ENCODE data around the gene CFAP119. TPM values are rescaled to one million over a fixed set of nuclear protein-coding genes. Genes with fewer than 3 reads are reported as not detected.

Gene CFAP119
- total RNA-seq, 1 donor from 2014 or later = 5.5 TPM

GRCh38 chr16:30761427-30761927 is 385 bp downstream of the CFAP119 start:
- DNase-seq (peak; percentile 70), ATAC-seq (peak; percentile 40)
- H3K27ac ChIP-seq = peak overlapping the region; percentile 90
- peaks cover 25% of the 10 kb centered on the region for H3K4me1 ChIP-seq
- intact Hi-C loops (cut with DNase I) = loop anchor here (10.0 kb wide), 1 partner anchor 47 kb away; no protein-coding TSS in a partner anchor
- H3K4me3 ChIP-seq = peak overlapping the region; percentile 89
- no peaks in the 10 kb centered on the region for H3K27me3 ChIP-seq
- TF ChIP-seq, protein P1, sequence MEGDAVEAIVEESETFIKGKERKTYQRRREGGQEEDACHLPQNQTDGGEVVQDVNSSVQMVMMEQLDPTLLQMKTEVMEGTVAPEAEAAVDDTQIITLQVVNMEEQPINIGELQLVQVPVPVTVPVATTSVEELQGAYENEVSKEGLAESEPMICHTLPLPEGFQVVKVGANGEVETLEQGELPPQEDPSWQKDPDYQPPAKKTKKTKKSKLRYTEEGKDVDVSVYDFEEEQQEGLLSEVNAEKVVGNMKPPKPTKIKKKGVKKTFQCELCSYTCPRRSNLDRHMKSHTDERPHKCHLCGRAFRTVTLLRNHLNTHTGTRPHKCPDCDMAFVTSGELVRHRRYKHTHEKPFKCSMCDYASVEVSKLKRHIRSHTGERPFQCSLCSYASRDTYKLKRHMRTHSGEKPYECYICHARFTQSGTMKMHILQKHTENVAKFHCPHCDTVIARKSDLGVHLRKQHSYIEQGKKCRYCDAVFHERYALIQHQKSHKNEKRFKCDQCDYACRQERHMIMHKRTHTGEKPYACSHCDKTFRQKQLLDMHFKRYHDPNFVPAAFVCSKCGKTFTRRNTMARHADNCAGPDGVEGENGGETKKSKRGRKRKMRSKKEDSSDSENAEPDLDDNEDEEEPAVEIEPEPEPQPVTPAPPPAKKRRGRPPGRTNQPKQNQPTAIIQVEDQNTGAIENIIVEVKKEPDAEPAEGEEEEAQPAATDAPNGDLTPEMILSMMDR (IDR thresholded peaks at IDR 0.05) = no peak
- no peaks in the 10 kb centered on the region for H3K9me3 ChIP-seq
- H3K36me3 ChIP-seq = peaks cover 43% of the 10 kb centered on the region

DNA sequence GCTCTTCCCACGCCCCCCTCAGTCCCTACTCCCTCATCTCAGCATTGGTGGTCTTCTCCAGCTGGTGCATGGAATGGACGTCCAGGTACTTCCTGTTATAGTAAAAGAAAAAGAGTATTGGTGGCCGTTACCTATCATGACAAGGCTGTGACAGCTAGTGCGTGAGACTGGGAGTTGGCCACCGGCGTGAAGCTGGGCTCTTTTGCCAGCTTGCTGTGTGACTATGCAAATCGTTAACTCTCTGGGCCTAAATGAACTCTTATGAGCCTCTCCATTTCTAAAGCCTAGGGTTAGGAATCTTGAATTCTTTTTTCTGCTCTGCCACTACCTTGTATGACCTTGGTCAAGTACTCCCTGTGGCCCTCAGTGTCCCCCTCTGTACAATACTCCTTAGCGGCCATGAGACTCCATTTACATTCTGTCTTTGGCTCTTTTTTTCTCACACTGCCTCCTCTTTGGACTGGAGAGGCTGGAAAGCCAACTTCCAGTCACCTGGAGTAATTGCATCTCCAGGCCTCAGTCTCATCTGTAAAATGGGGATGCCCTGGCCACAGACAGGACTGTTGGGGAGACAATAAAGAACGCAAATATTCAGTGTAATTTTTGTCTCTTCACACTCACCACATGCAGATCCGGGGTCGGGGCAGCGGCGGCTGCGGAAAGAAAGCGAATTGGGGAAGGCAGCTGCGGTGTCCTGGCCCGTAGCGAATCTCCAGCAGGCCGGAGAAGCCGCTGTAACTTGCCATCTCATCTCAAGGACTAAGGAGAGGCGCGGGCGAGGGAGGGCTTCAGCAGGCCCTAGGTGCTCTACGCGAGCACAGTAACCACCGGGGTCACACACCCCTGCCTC is 1.1 kb downstream of the CFAP119 start:
- DNase-seq (no peak), ATAC-seq (no peak)
- H3K27me3 ChIP-seq = no peaks in the 10 kb centered on the region
- peak overlapping the region; percentile 89 for H3K4me3 ChIP-seq
- H3K4me1 ChIP-seq = peaks cover 25% of the 10 kb centered on the region
- H3K27ac ChIP-seq = no peak overlapping the region
- peaks cover 43% of the 10 kb centered on the region for H3K36me3 ChIP-seq
- TF ChIP-seq, protein P1 (IDR thresholded peaks at IDR 0.05) = no peak
- intact Hi-C loops (cut with DNase I) = loop anchor here (10.0 kb wide), 1 partner anchor 46 kb away; no protein-coding TSS in a partner anchor
- no peaks in the 10 kb centered on the region for H3K9me3 ChIP-seq

- intact Hi-C loops (cut with DNase I) = loop anchor here (10.0 kb wide), 1 partner anchor 45 kb away; no protein-coding TSS in a partner anchor
- Histone ChIP-seq H3K4me3 (no peak overlapping the region), H3K36me3 (peaks cover 41% of the 10 kb centered on the region), H3K4me1 (peaks cover 25% of the 10 kb centered on the region), H3K9me3 (no peaks in the 10 kb centered on the region), H3K27ac (no peak overlapping the region), H3K27me3 (no peaks in the 10 kb centered on the region)
- TF ChIP-seq, protein P1 (IDR thresholded peaks at IDR 0.05) = no peak
- DNase-seq (peak; percentile 52), ATAC-seq (no peak)
Measured at GRCh38 chr16:30760001-30760559, 1.8 kb downstream of the CFAP119 start.

DNA sequence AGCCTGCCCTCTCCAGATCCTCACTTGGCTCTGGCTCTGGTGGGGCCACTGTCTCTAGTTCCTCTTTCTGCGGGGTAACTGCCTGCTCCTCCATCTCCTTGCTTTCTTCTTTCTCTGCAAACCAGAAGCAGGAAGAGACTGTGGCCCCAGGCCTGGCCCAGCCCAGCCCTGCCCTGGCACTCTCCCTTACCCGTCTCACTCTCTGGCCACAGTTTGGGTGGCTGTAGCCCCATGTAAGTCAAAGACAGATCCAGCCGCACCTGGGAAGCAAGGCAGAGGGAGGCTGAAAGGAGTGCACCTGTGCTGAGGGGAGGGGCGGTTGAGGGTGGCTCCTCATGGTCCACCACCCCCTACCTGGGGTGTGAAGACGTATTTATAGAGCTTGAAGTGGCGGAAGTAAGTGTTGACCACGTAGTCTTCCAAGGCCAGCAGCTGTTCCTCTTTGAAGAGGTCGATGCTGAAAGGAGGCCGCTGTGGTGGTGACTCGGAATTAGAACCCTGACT is 2.8 kb downstream of the CFAP119 start:
- DNase-seq (peak; percentile 64), ATAC-seq (peak; percentile 12)
- H3K4me3 ChIP-seq = no peak overlapping the region
- H3K4me1 ChIP-seq = peaks cover 23% of the 10 kb centered on the region
- TF ChIP-seq, protein P1 (IDR thresholded peaks at IDR 0.05) = no peak
- peak overlapping the region; percentile 48 for H3K27ac ChIP-seq
- peaks cover 38% of the 10 kb centered on the region for H3K36me3 ChIP-seq
- intact Hi-C loops (cut with DNase I) = loop anchor here (10.0 kb wide), 1 partner anchor 64 kb away; the partner anchor contains the start of gene SRCAP
- H3K27me3 ChIP-seq = no peaks in the 10 kb centered on the region
- no peaks in the 10 kb centered on the region for H3K9me3 ChIP-seq

DNA sequence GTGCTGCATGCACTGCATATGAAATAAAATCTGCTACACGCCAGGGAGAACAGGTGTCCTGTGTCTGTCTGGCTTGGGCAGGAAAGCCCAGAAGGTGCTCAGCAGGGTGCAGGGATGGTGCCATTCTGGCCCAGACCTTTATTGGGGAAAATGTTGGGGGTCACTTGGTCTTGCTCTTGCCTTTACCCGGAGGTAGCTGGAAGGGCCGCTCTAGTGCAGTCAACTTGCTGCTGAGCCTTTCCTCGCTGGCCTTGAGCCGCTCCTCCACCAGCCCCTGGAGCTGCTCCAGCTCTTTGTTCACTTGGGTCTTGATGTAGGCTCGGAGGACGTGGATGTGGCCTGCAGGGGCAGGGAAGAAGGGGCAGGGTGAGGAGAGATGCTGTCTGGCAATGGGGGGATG is 4.5 kb downstream of the CFAP119 start:
- ATAC-seq (no peak), DNase-seq (peak; percentile 46)
- H3K4me1 ChIP-seq = peaks cover 9% of the 10 kb centered on the region
- no peak overlapping the region for H3K27ac ChIP-seq
- peaks cover 45% of the 10 kb centered on the region for H3K36me3 ChIP-seq
- no peaks in the 10 kb centered on the region for H3K9me3 ChIP-seq
- H3K4me3 ChIP-seq = no peak overlapping the region
- no peaks in the 10 kb centered on the region for H3K27me3 ChIP-seq
- intact Hi-C loops (cut with DNase I) = loop anchor here (10.0 kb wide), 1 partner anchor 63 kb away; the partner anchor contains the start of gene SRCAP
- TF ChIP-seq, protein P1 (IDR thresholded peaks at IDR 0.05) = no peak
